Activated naive CD4-positive, alpha-beta T cell treated with anti-CD3 and anti-CD28 coated beads, Interleukin-2, amount 10 ng/mL, durations not matched to agents 7 days and 5 days (primary cell): Measurements from ENCODE around the gene POLR2J.

Experiments used
- CTCF ChIA-PET: fragments of 350-600 bp; sonication (Branson Sonifier 250); formaldehyde crosslinking; loops from one replicate; lab custom pipeline; 2021; ENCODE audit warnings: antibody characterized with exemption; lab: Charles Lee
- DNase-seq: peaks from one replicate; pipeline ENCODE4 v3.0.0-alpha.2; 2020
- H3K27ac Mint-ChIP-seq: one replicate; pipeline ENCODE4 v1.8.0; 2021; ENCODE audit warnings: mild to moderate bottlenecking, moderate library complexity, mixed read lengths
- H3K27me3 Mint-ChIP-seq: one replicate; pipeline ENCODE4 v1.8.0; 2021; ENCODE audit warnings: mild to moderate bottlenecking, mixed read lengths
- H3K36me3 Mint-ChIP-seq: one replicate; pipeline ENCODE4 v1.8.0; 2021; ENCODE audit warnings: mixed read lengths
- H3K4me1 Mint-ChIP-seq: one replicate; pipeline ENCODE4 v1.8.0; 2021; ENCODE audit warnings: mixed read lengths
- H3K4me3 Mint-ChIP-seq: one replicate; pipeline ENCODE4 v1.8.0; 2021; ENCODE audit warnings: mild to moderate bottlenecking, moderate library complexity, mixed read lengths
- H3K9me3 Mint-ChIP-seq: one replicate; pipeline ENCODE4 v1.8.0; 2021; ENCODE audit warnings: mixed read lengths

POLR2J gene

GRCh38 chr7:102446387-102447156 is 32.1 kb downstream of the POLR2J start:
- no peaks in the 10 kb centered on the region for H3K9me3 Mint-ChIP-seq
- CTCF ChIA-PET = interaction anchor here (1.4 kb wide), 2 partner anchors 12 to 34 kb away, joined by 3 read pairs; no protein-coding TSS in a partner anchor
- no peak overlapping the region for H3K4me3 Mint-ChIP-seq
- peaks cover 5% of the 10 kb centered on the region for H3K4me1 Mint-ChIP-seq
- H3K36me3 Mint-ChIP-seq = peaks cover 24% of the 10 kb centered on the region
- no peak overlapping the region for H3K27ac Mint-ChIP-seq
- no peaks in the 10 kb centered on the region for H3K27me3 Mint-ChIP-seq
- no peak for DNase-seq

GRCh38 chr7:102445674-102446071 is 33.0 kb downstream of the POLR2J start:
- Mint-ChIP-seq H3K4me3 (no peak overlapping the region), H3K27ac (no peak overlapping the region), H3K36me3 (peaks cover 25% of the 10 kb centered on the region), H3K27me3 (no peaks in the 10 kb centered on the region), H3K4me1 (peaks cover 6% of the 10 kb centered on the region), H3K9me3 (no peaks in the 10 kb centered on the region)
- no peak for DNase-seq
- CTCF ChIA-PET = interaction anchor here (1.4 kb wide), 2 partner anchors 11 to 33 kb away, joined by 3 read pairs; no protein-coding TSS in a partner anchor

DNA sequence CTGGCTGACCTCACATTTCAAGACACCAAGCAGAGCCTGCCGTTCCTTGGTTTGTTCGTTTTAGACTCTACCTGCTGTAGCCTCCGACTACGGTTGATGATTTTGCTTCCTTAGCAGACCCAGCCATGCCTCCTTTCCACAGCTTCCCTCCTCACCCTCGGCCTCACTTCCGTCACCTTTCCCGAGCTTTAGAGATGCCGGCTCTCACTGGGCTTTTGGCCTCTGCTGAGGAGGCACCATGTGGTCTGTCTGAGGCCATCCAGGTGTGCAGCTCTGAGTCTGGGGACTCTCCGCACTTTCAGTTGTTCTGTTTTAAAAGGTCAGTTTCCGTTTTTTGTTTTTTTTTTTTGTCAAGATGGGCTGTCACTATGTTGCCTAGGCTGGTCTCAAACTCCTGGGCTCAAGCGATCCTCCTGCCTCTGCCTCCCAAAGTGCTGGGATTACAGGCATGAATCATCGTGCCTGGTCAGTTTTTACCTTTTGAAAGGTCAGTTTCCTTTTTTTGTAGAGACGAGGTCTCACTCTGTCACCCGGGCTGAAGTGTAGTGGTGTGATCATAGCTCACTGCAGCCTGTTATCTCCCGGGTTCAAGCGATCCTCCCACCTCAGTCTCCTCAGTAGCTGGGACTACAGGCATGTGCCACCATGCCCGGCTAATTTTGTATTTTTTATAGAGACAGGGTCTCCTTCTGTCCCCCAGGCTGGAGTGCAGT is 33.6 kb downstream of the POLR2J start:
- H3K4me3 Mint-ChIP-seq = no peak overlapping the region
- no peaks in the 10 kb centered on the region for H3K9me3 Mint-ChIP-seq
- DNase-seq = no peak
- H3K36me3 Mint-ChIP-seq = peaks cover 23% of the 10 kb centered on the region
- no peaks in the 10 kb centered on the region for H3K27me3 Mint-ChIP-seq
- peaks cover 6% of the 10 kb centered on the region for H3K4me1 Mint-ChIP-seq
- H3K27ac Mint-ChIP-seq = no peak overlapping the region
- CTCF ChIA-PET = interaction anchor here (0.6 to 1.4 kb wide), 4 partner anchors 10 to 178 kb away, joined by 3 read pairs; no protein-coding TSS in a partner anchor

DNA sequence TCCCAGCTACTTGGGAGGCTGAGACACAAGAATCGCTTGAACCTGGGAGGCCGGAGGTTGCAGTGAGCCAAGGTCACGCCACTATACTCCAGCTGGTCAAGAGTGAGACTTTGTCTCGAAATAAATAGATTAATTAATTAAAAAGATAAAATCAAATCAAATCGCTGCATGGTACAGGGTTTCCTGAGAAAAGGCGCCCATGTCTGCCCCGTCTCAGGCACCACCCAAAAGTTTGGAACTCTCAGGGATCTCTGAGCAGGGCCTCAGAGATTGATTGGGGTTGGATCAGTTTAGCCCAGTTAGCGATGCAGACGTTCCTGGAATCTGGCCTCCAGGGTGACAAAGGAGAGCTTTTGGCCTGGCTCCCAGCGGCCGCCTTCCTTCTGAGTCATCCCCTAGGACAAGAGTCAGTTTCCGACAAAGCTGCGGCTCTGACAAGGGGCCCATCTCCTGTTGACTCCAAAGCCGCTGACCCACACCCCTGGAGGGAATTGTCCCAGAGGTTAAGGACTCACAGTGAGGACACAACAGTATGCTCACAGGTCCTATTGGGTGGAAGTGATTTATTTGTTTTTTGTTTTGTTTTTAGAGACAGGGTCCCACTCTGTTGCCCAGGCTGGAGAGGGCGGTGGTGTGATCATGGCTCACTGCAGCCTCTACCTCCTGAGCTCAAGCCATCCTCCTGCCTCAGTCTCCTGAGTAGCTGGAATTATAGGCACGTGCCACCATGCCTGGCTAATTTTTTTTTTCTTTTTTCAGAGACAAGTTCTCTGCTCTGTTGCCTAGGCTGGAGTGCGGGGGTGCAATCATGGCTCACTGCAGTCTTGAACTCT is 38.5 kb downstream of the POLR2J start:
- no peaks in the 10 kb centered on the region for H3K9me3 Mint-ChIP-seq

GRCh38 chr7:102436118-102436517 is 42.6 kb downstream of the POLR2J start:
- H3K27ac Mint-ChIP-seq = no peak overlapping the region
- DNase-seq = no peak
- CTCF ChIA-PET = interaction anchor here (1.6 to 4.6 kb wide), 3 partner anchors 11 to 24 kb away, joined by 3 to 27 read pairs (median 23); no protein-coding TSS in a partner anchor
- H3K27me3 Mint-ChIP-seq = no peaks in the 10 kb centered on the region
- H3K4me1 Mint-ChIP-seq = peaks cover 46% of the 10 kb centered on the region
- H3K36me3 Mint-ChIP-seq = peaks cover 23% of the 10 kb centered on the region
- H3K4me3 Mint-ChIP-seq = peak overlapping the region; percentile 35
- no peaks in the 10 kb centered on the region for H3K9me3 Mint-ChIP-seq

More for the DNA sequence above, 38.5 kb downstream of the POLR2J start:
- DNase-seq = no peak
- H3K4me1 Mint-ChIP-seq = peaks cover 23% of the 10 kb centered on the region
- H3K4me3 Mint-ChIP-seq = no peak overlapping the region
- peaks cover 29% of the 10 kb centered on the region for H3K36me3 Mint-ChIP-seq
- H3K27me3 Mint-ChIP-seq = no peaks in the 10 kb centered on the region
- CTCF ChIA-PET = interaction anchor here (1.0 to 3.1 kb wide), 5 partner anchors 10 to 36 kb away, joined by 3 to 14 read pairs (median 3); no protein-coding TSS in a partner anchor
- no peak overlapping the region for H3K27ac Mint-ChIP-seq

DNA sequence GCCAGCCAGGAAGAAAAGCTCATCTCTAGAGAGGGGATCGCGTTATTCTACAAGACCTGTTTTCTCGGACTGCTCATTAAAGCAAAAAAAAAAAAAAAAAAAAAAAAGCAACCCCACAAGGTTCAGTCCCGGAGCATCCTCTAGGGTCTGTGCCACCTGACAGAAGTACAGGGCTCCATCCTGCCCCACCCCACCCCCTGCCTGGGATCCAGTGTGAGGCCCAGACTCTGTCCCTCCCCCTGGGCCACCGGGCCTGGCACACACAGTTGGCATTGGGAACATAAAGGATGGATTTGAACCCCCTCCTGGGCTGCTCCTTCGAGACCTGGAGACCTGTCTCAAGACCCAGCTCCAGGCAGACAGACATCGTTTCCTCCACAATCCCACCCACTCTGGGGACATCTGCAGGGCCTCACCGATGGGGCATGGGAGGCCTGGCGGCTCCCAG is 44.7 kb downstream of the POLR2J start:
- Mint-ChIP-seq H3K4me3 (peak overlapping the region; percentile 87), H3K4me1 (peaks cover 67% of the 10 kb centered on the region), H3K27ac (peak overlapping the region; percentile 91), H3K9me3 (no peaks in the 10 kb centered on the region), H3K36me3 (peaks cover 27% of the 10 kb centered on the region), H3K27me3 (no peaks in the 10 kb centered on the region)
- CTCF ChIA-PET = interaction anchor here (1.2 to 4.6 kb wide), 4 partner anchors 12 to 29 kb away, joined by 3 to 27 read pairs (median 18); no protein-coding TSS in a partner anchor
- DNase-seq = peak; percentile 52

DNA sequence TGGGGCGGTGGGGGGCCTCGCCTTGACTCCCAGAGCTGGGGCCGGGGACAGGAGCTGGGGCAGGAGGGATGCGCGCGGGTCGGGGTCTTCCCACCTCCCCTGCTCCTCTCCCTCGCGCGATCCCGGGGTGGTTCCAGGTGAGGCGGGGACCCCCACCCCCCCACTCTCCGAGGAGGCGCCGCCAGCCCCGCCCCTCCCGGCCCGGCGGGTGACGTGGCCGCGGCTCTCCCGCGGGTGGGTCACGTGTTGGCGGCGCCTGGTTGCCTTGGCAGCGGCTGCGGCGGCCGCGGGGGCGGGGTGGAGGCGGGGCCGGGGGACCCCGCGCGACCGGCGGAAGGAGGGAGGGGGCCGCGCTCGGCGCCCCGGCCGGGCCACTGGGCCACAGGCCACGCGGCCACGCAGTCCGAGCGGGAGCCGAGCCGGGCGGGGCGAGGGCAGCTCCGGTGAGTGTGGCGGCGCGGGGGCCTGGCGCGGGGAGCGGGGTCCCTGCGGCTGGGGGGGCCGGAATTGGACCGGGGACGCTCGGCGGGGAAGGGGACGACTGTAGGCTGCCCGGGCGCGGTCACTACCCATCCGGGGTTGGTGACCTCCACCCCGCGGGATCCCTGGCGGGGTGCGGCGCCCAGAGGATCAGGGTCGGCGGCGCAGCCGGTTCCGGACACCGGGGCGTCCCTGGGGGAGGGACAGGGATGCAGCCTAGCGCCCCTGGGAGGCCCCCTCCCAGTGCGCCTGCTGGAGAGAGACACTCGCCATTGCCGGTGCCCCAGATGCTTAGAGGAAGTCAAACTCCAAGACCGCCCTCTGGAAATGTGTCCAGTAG is 45.3 kb downstream of the POLR2J start, which contains the start of gene ORAI2:
Gene ORAI2 (plus strand): TSS at position 357 of the 820 bp plus-strand sequence. CDS start 5,382 bp downstream, outside the sequence.
- Mint-ChIP-seq H3K4me3 (peak within 1 kb of the TSS; percentile 87), H3K36me3 (peaks cover 26% of the 10 kb centered on the region), H3K27ac (peak within 1 kb of the TSS; percentile 98), H3K4me1 (peaks cover 72% of the 10 kb centered on the region), H3K27me3 (no peaks in the 10 kb centered on the region), H3K9me3 (no peaks in the 10 kb centered on the region)
- DNase-seq = peak; percentile 89
- CTCF ChIA-PET = interaction anchor here (1.2 to 4.6 kb wide), 5 partner anchors 13 to 28 kb away, joined by 3 to 27 read pairs (median 17); no protein-coding TSS in a partner anchor

- Mint-ChIP-seq H3K4me1 (peaks cover 80% of the 10 kb centered on the region), H3K9me3 (no peaks in the 10 kb centered on the region), H3K27ac (peak overlapping the region; percentile 98), H3K36me3 (peaks cover 28% of the 10 kb centered on the region), H3K27me3 (no peaks in the 10 kb centered on the region), H3K4me3 (peak overlapping the region; percentile 71)
- DNase-seq = peak; percentile 35
- CTCF ChIA-PET = interaction anchor here (1.0 to 4.6 kb wide), 3 partner anchors 17 to 28 kb away, joined by 3 to 27 read pairs (median 17); no protein-coding TSS in a partner anchor
Observed at GRCh38 chr7:102432442-102433218, 46.1 kb downstream of the POLR2J start.

- peak overlapping the region; percentile 98 for H3K27ac Mint-ChIP-seq
- H3K4me1 Mint-ChIP-seq = peaks cover 86% of the 10 kb centered on the region
- peak overlapping the region; percentile 71 for H3K4me3 Mint-ChIP-seq
- no peaks in the 10 kb centered on the region for H3K27me3 Mint-ChIP-seq
- H3K9me3 Mint-ChIP-seq = no peaks in the 10 kb centered on the region
- DNase-seq = peak; percentile 71
- CTCF ChIA-PET = interaction anchor here (1.0 to 4.6 kb wide), 3 partner anchors 16 to 27 kb away, joined by 3 to 27 read pairs (median 17); no protein-coding TSS in a partner anchor
- peaks cover 29% of the 10 kb centered on the region for H3K36me3 Mint-ChIP-seq
Observed at GRCh38 chr7:102431617-102432298, 47.0 kb downstream of the POLR2J start.

DNA sequence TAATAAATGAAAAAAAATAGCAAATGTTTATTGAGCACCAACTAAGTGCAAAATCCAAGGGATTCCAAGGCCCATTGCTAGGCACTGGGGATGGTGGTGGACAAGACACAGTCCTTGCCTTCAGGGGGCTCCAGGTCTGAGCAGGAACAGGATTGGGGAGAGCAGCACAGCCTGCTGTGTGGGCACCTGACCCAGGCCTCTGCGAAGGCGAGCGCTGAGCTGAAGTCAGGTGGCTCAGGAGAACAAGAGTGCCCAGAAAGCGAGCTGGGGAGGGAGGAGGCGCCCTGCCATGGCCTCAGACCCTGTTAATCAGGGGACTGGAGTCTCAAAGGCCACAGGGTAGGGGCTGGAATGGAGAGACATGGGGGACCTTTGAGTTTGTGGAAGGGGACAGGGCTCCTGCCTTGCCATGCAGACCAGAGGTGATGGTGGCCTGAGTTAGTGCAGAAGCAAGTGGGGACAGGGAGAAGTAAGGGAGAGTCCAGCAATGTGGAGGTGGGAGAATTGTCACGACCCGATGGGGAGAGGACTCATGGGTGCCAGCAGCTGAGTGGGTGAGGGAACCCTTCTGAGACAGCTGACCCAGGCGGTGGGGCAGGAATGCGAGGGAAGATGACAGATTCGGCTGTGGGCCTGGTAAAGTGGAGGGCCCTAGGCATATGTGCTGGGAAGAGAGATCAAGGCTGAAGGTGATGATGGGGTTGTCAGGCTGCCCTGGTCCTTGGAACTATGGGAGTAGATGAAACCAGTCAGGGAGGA is 49.4 kb downstream of the POLR2J start:
- no peaks in the 10 kb centered on the region for H3K27me3 Mint-ChIP-seq
- peaks cover 90% of the 10 kb centered on the region for H3K4me1 Mint-ChIP-seq
- peaks cover 32% of the 10 kb centered on the region for H3K36me3 Mint-ChIP-seq
- CTCF ChIA-PET = no interaction called here
- H3K9me3 Mint-ChIP-seq = no peaks in the 10 kb centered on the region
- H3K4me3 Mint-ChIP-seq = no peak overlapping the region
- DNase-seq = no peak
- peak overlapping the region; percentile 83 for H3K27ac Mint-ChIP-seq

GRCh38 chr7:102427019-102427405 is 51.7 kb downstream of the POLR2J start:
- Mint-ChIP-seq H3K4me1 (peaks cover 85% of the 10 kb centered on the region), H3K36me3 (peaks cover 39% of the 10 kb centered on the region), H3K27me3 (no peaks in the 10 kb centered on the region), H3K9me3 (no peaks in the 10 kb centered on the region), H3K27ac (peak overlapping the region; percentile 100), H3K4me3 (peak overlapping the region; percentile 73)
- CTCF ChIA-PET = interaction anchor here (1.8 to 2.8 kb wide), 2 partner anchors 12 to 40 kb away, joined by 5 to 34 read pairs; no protein-coding TSS in a partner anchor
- no peak for DNase-seq
